GM21737 (cell line): ENCODE measurements around the gene ARID1B.
"Not testable (repeated sequence)": the region's sequence is repeated elsewhere in the genome, so short reads cannot be mapped to it uniquely, and the experiment has no call there.

ENCODE experiments used
- ATAC-seq: cut with Tn5 transposase; IDR thresholded peaks from one replicate; pipeline ENCODE4 v1.9.1; 2021; ENCODE audit warnings: mild to moderate bottlenecking, moderate library complexity; ENCODE audit not compliant: unreplicated experiment

ARID1B gene

DNA sequence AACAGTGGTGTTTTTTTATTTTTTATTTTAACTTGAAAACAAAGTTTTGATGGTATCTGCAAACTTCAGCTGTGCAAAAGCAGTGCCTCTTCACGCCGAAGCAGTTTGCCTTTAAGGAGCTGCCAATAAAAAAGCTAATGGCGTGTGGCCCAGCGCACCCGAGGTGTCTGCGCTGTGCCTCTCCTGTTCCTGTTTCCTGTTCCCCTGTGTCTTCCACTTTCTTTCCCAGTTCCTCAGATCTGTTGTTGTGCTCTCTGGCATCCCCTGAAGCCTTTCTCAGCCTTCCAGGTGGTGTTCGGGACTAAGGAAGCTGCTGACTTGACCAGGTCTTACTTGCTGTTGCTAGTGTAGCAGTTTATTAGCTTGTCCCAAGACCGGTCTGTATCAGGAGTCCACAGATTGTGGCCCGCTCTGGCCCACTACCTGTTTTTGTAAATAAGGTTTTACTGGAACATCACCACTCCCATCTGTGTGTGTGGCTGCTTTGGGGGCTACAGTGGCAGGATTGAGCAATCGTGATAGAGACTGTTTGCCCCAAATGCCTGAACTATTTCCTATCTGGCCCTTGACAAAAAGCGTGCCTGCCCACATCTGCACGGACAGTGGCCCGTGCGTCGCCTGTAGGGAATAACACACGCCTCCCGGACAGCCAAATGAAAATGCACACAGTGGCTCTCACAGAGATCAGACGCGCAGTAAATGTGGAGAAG, 367.8 kb downstream of the ARID1B start:
- ATAC-seq, result no peak

DNA sequence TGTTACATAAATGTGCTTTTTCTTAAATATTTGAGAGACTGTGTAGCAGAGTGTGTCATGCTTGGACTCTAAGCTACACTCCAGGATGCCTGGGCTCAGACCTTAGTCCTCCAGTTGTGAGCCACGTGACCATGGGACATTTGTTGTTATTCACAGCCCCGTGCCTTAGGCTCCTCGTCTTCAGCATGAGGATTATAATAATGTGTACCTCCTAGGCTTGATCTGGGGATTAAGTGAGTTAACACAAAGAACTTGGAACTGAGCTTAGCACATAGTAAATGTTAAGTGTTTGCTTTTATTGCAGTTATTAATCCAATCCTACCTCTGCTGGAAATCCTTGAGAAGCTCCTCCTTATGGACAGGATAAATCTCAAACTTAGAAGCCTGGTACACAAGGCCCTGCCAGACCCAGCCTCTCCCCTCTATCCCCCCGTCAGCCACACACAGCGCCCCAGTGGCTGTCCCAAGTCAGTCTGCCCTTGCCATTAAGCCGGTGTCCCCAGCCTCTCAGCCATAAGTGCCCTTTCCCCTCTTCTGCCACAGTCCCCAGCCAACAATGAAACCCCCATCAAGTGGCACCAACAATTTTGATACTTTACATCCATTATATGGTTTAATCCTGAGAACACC, 368.6 kb downstream of the ARID1B start:
- ATAC-seq, result no peak

DNA sequence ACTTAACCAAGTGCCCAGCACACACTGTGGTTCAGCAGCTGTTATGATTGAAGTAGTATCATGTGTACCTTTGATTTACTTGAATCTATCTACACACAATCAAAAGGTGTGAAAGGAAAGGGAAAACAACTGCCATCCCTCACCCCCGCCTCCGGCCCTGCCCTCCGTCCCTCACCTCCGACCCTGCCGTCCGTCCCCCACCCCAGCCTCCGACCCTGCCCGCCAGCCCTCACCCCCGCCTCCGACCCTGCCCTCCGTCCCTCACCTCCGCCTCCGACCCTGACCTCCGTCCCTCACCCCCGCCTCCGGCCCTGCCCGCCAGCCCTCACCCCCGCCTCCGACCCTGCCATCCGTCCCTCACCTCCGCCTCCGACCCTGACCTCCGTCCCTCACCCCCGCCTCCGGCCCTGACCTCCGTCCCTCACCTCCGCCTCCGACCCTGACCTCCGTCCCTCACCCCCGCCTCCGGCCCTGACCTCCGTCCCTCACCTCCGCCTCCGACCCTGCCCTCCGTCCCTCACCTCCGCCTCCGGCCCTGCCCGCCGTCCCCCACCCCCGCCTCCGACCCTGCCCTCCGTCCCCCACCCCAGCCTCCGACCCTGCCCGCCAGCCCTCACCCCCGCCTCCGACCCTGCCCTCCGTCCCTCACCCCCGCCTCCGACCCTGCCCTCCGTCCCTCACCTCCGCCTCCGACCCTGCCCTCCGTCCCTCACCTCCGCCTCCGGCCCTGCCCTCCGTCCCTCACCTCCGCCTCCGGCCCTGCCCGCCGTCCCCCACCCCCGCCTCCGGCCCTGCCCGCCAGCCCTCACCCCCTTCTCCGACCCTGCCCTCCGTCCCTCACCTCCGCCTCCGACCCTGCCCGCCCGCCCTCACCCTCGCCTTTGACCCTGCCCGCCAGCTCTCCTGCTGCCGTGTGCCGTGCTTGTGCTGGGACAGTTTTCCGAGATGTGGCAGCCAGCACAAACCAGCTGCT, 370.2 kb downstream of the ARID1B start:
- not testable (repeated sequence) for ATAC-seq

DNA sequence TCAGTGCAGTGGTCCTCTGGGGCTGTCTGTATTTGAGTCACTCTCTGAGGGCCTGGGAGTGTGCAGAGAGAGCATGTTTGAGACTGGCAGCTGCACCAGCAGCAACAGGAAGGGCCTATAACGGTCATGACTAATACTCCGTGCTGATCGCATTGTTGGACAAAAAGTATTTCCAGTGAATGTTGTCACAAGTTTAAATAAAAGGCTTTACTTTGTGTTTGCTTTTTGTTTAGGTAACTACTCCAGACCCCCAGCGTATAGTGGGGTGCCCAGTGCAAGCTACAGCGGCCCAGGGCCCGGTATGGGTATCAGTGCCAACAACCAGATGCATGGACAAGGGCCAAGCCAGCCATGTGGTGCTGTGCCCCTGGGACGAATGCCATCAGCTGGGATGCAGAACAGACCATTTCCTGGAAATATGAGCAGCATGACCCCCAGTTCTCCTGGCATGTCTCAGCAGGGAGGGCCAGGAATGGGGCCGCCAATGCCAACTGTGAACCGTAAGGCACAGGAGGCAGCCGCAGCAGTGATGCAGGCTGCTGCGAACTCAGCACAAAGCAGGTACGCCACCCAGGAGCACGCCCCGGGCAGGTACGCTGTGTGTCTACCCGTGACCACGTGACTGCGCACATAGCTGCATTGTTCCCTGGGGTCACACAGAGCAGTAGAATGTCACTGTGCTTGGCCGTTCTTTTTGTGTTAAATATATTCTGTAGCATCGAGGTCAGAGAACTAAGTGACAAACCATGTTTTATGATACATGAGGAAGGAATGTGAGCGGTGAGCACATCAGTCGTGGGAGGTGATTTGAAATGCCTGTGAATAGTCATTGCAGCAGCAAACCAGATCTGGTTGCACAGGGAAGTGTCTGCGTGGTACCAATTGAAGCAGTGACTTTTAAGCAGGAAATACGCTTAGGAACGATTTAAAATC, 371.5 kb downstream of the ARID1B start:
- no peak for ATAC-seq

DNA sequence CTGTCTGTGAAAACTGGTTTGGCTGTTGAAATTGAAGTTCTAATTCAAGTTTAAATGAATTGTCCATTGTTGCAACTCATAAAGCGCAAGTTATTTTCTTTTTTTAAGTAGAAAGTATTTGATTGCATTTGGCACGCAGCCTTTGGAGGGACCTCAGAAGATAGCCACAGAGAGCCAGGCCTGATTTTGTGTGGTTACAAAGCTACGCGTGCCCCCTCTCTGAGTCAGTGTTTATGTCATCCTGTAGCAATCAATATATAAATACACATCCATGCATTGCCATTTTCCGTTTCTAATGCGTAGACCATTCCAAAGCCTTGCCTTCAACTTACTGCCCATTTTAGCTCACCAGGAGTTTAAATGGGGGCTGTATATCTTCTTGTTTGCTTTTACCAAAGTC, 372.9 kb downstream of the ARID1B start:
- ATAC-seq, result no peak

DNA sequence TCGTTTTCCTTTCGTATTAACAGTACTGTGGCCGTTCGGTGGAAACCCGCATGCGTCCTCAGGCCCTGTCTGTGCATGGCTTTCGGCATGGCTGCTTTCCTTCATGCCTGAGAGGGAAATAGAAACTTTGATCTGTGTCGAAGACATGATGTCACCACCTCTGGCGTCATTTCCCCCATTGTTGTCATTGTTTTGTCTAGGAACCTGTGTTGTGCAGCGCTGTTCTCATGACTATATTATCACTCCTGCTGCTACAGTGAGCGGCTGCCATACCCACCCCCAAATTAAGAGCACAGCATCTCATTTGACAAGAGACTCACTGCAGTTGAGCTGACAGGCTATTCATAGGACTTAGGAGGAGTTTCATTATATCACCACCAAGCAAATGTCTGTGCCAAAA, 373.9 kb downstream of the ARID1B start:
- ATAC-seq, result no peak

DNA sequence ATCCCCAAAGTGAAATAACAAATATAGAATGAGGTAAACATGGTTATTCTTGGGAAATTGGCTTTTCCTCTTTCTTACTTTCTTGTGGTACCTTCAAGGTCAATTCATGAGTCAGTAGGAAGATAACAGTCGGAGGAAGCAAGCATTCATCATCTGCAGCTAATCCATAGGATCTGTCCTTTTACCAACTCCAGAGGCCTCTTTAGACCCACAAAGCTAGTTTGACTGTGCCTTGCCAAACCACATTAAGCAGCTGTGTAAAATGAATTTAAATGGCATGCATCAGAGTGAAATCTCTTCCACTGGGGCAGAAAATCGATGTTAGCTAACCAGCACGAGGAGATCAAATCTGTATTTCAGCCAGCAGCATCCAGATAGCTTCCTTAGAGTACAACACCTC, 374.8 kb downstream of the ARID1B start:
- no peak for ATAC-seq

DNA sequence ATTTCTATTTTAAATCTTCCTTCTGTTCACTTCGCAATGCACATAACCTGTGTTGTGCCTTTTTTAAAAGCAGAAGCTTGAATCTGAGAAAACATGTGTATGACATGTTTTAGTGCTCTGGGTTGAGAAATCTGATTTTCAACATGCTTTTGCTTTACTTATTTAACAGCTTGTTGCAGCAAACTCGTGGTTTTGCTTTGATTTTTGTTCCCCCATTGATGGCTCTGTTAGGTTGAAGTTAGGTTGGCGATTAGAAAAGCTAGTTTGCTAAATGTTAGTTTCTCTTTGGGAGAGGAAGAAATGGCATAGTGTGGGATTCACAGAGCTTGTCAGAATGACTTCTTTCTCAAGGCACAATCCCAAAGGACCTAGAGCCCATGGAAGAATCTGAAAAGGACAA, 375.4 kb downstream of the ARID1B start:
- no peak for ATAC-seq

DNA sequence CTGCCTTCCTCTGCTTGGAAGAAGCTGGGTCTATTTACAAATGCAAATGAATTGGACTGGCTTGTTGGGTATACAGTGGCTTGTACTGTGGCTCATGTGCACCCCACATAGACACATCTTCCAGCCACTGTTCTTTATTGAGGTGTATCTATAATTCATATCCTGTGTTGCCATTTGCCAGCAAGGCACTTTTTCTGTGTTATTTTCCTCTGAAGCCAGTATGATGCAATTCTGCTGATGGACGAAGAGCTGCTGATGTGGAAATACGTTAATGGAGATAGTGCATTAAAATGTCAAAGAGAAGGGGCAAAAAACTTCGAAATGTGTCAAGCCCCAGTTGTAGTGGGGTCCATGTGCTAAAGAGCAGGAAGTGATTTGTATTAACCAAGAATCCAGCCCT, 378.6 kb downstream of the ARID1B start:
- no peak for ATAC-seq

DNA sequence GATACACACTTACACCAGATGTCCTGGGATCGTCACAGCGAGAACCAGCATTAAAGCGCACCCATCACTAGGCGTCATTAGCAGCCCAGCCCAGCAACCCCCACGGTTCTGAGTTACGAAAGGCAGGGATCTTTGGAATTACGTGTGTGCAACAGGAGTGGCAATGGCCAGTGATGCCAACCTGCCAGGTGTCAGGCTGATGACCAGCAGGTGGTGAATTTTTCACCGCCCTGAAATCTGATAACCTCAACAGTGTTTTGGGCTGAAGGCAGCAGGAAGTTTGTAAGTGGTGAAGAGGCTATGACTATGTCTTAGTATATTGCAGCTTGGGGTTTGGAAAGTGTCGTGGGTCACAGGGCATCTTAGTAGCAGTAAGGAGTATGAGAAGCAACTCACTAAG, 380.1 kb downstream of the ARID1B start:
- no peak for ATAC-seq

DNA sequence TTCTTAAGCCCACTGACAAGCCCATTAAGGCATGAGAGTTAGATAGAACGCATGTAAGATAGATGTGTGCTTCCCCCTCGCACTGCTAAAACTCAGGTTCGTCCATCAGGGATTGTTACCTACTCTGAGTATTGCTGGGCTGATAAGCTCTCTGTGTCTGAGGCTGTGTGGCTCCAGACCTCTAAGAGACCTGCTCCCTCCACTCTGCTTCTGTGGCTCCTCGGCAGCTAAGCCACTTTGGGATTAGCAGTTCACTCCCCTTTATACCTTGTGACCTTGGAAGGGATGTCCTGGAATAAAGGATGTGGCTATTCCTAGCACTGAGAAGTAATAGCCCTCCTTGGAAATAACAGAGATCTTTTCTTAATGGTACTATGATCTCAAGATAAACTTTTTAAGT, 381.3 kb downstream of the ARID1B start:
- no peak for ATAC-seq

DNA sequence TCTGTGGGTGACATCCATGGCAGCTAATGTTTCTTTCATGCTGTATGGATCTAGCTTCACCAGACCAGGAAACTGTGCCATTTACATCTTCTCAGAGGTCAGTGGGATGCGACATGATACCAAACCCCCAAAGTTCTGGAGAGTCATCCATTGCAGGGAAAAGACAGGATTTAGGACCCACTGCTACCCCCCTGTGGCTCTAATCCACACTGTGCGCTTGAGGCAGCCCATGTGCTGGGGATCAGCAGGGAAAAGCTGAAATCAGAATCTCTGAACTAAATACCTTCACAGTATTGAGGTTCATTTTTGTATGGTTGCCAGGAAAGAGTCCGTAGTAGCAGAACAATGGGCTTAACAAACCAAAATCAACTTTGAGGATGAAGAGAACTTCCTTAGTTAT, 381.7 kb downstream of the ARID1B start:
- no peak for ATAC-seq

DNA sequence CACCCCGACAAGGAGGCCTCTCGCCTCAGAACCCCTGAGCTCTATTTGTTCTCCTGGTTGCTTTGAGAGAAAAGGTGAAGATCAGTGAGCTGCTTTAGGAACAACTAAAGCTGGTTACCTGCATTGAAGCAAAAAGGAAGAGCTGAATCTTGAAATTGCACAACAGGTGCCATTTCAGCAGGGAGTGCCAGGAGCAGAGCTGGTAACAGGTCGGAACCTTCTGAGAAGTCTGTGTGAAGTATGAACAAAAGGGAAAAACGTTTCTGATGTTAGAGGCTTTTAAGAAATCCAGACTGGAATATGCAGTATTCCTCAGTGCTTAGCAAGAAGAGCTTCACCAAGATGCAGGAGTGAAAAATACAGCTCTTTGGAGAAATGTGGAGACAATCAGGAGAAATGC, 382.2 kb downstream of the ARID1B start:
- no peak for ATAC-seq

DNA sequence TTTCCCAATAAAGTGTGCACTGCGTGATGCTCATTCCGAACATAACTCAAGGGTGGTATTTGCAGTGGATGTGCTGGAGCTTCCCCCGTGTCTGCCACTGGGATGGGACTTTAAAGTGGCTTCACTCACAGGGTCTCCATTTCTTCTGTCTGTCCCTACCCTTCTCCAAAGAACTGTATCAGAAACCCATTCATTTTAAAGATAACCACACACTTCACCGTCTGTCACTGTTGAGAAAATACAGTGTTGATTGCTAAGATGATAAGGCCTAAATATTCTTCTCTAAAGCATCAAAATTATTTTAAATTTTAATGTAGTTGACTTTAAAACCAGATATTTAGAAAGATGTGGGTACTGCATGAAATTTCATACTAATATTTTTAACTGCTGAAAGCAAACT, 384.7 kb downstream of the ARID1B start:
- ATAC-seq, result no peak

DNA sequence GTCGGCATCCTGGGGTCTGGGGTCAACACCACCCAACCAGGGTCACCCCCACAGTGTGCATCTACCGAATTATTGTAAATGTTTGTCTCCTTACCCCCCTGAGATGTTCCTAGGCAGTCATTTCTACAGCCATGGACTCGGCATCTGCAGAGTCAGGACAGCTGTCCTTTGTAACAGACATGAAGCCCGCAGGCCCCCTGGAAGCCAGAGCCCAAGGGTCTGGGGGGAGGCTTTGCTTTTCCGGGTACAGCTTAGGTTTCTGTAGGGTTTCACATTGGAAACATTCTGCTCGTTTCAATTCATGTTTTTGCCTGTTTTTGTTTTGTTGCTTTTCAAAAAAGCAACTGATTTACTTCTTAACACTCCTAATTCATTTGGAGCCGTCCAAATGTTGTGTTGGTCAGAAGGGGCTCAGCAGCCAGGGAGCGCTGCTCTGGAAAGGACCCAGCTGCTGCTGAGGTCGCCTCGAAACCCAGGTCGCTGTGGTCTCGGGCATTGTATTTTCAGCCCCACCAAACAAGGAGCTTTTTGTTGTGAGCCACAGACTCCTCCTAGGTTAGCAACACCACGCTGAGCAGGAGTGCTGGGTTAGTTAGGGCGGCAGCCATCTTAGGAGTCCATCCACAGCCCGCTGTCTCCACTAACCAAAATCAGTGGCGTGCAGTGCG, 385.7 kb downstream of the ARID1B start:
- ATAC-seq, result no peak

DNA sequence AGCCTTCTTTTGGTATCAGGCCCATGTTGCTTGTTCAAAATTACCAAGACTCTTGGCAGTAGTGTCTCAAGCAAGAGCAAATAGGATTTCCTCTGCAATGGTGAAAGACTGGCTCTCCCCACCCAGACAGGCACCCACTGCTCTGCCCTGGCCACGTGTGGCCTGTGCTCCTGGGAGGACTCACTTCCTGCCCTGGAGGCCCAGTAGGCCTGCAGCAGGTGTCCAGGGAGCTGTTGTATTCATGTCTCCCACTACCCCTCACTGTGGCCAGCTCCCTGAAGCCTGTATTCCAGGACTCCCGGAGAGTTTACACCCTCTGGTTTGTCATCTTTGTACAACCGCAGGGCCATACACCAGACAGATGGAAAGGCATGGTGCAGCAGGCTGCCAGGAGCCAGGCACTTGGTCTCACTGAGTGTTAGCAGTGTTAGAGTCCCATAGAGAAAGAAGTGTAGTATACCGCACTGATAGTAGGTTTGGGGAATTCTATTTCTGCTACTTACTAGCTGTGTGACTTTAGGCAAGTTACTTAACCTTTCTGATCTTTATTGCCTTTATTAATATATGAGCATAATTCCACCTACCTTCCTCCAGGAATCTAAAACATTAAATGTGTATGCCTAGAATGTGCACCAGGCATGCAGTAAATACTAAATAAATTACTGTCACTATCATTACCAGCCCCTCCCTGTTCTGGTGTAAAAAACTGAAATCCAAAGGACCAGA, 386.4 kb downstream of the ARID1B start:
- ATAC-seq, result no peak

DNA sequence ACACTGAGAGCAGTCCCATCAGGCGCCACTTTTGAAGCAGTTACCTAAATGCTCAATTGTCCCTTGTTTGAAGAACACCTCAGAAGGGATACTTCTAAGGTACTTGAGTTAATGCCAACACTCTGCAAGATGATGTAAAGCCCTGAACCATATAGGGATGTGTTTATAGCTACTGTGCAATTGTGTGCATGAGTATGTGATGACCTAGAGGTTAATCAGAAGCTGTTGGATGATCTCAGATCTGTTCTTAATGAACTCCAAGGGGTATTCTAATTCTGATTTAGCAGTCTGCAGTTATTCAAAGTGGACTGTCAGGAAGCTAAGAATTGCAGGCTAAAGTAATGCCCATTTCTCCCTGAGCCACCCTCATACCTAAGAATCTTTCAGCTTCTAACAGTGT, 387.8 kb downstream of the ARID1B start:
- ATAC-seq, result no peak

DNA sequence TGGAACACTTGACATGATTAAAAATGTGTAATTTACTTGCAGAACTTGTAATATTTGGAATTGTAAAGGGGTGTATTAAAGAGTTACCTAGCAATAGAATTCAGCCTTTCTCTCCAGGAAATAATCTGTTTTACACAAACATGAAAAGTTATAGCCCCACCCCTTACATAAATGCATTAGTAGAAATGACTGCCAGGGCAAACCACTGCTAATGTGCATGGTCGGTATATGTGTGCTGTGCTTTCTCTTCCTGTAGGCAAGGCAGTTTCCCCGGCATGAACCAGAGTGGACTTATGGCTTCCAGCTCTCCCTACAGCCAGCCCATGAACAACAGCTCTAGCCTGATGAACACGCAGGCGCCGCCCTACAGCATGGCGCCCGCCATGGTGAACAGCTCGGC, 389.6 kb downstream of the ARID1B start:
- ATAC-seq, result no peak

DNA sequence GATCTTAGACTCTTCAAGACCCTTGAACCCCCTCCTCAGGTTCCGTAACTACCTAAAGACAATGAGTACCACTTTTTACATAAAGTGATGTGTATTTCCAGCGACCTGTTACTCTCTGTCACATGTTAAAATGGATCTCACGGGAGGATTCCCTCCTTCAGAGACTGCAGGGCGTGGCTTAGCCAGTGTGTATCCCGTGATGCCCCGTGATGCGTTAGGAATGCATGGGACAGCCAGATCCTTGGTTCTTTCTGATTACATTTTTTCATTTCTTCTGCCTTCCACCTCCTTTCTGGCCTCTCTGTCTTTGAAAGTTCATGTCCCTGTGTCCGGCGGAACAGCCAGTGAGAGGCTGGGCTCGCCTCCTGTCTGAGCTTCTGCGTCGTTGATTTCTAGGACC, 390.7 kb downstream of the ARID1B start:
- ATAC-seq, result no peak
